ENCODE data around the gene PRSS27.

GRCh38 chr16:2664574-2664982 lies 55.4 kb downstream of the PRSS27 start:
- TF ChIP-seq CTCF (IDR thresholded peaks at IDR 0.05) (no peak), POLR2A (IDR thresholded peaks at IDR 0.05) (no peak)
